NCI-H187 (cell line): ENCODE data around the gene SETD7.

Experiments used
- DNase-seq, 2 experiments: peaks; one replicate each; lab custom pipeline; 2025; lab: John Stamatoyannopoulos, UW

SETD7 gene

GRCh38 chr4:139550724-139551429 lies 5.1 kb downstream of the SETD7 start:
- no peak for DNase-seq

GRCh38 chr4:139547979-139548378 lies 8.0 kb downstream of the SETD7 start:
- no peak for DNase-seq

- DNase-seq, result no peak
These were observed 15.4 kb downstream of the SETD7 start for GRCh38 chr4:139540632-139541031.

GRCh38 chr4:139540161-139540560 lies 15.9 kb downstream of the SETD7 start:
- DNase-seq, result no peak

GRCh38 chr4:139537292-139537691 lies 18.7 kb downstream of the SETD7 start:
- no peak for DNase-seq

- DNase-seq, result no peak
These were observed 20.2 kb downstream of the SETD7 start for GRCh38 chr4:139535871-139536234.

GRCh38 chr4:139535228-139535870 lies 20.7 kb downstream of the SETD7 start:
- DNase-seq, result no peak

GRCh38 chr4:139534287-139534950 lies 21.6 kb downstream of the SETD7 start:
- DNase-seq, result no peak

GRCh38 chr4:139533511-139533910 lies 22.5 kb downstream of the SETD7 start:
- no peak for DNase-seq

GRCh38 chr4:139532947-139533346 lies 23.1 kb downstream of the SETD7 start:
- DNase-seq, result no peak

- DNase-seq, result no peak
These were observed 25.1 kb downstream of the SETD7 start for GRCh38 chr4:139530833-139531427.

GRCh38 chr4:139528377-139529005 lies 27.5 kb downstream of the SETD7 start:
- DNase-seq, result no peak

- no peak for DNase-seq
These were observed 29.1 kb downstream of the SETD7 start for GRCh38 chr4:139526928-139527327.

- no peak for DNase-seq
These were observed 30.6 kb downstream of the SETD7 start for GRCh38 chr4:139525414-139525813.

GRCh38 chr4:139524062-139524631 lies 31.9 kb downstream of the SETD7 start:
- no peak for DNase-seq

- DNase-seq, result no peak
These were observed 32.9 kb downstream of the SETD7 start for GRCh38 chr4:139523076-139523475.

- DNase-seq, result no peak
These were observed 33.6 kb downstream of the SETD7 start for GRCh38 chr4:139522457-139522856.

- DNase-seq, result no peak
These were observed 34.1 kb downstream of the SETD7 start for GRCh38 chr4:139521754-139522401.

GRCh38 chr4:139515531-139515958 lies 40.5 kb downstream of the SETD7 start:
- no peak for DNase-seq

- no peak for DNase-seq
These were observed 41.5 kb downstream of the SETD7 start for GRCh38 chr4:139514382-139515059.

GRCh38 chr4:139511320-139511719 lies 44.7 kb downstream of the SETD7 start:
- no peak for DNase-seq
